Measurements from ENCODE around the gene CELF1. TPM values are rescaled to one million over a fixed set of nuclear protein-coding genes. Genes with fewer than 3 reads are reported as not detected.

Gene CELF1
- total and polyA plus RNA-seq, 10 of the 15 experiments (the other 5 are each of a cell fraction or from before 2014, with no cell fraction given) = 35.3 to 128 (median 85.7) TPM

GRCh38 chr11:47560426-47560825 is 7.5 kb upstream of the CELF1 start:
- Histone ChIP-seq H2AFZ (ENCODE audit: control insufficient read depth, low read depth, low read length) (no peak overlapping the region), H3K79me2 (ENCODE audit: control insufficient read depth, insufficient read depth, low read length) (peaks cover 6% of the 10 kb centered on the region), H3K27me3 (replicated peaks in 1 of 2; ENCODE audit: control insufficient read depth in 2 of 2, insufficient read depth in 2 of 2, low read length in 1 of 2) (no peaks in the 10 kb centered on the region), H3K4me1 (ENCODE audit: control insufficient read depth, insufficient read depth, low read length) (no peaks in the 10 kb centered on the region; the same call in 1 of the 2 replicates), H3K36me3 (ENCODE audit: control insufficient read depth in 2 of 2, insufficient read depth in 2 of 2, low read length in 1 of 2) (no peaks in the 10 kb centered on the region), H3K4me2 (ENCODE audit: control insufficient read depth, insufficient read depth) (no peak overlapping the region), H3K9me3 (replicated peaks; ENCODE audit: control insufficient read depth, insufficient read depth, low read length) (no peaks in the 10 kb centered on the region), H3K27ac (ENCODE audit: control insufficient read depth, insufficient read depth) (no peak overlapping the region), H4K20me1 (ENCODE audit: control insufficient read depth, insufficient read depth) (no peaks in the 10 kb centered on the region), H3K9ac (ENCODE audit: control insufficient read depth, insufficient read depth, low read length) (no peak overlapping the region), H3K4me3 (no peak overlapping the region)
- SMC1A ChIA-PET (ENCODE audit: uncharacterized antibody, unreplicated experiment) = interaction anchor here (1.4 kb wide), 1 partner anchor 96 kb away, joined by 3 read pairs; no protein-coding TSS in a partner anchor
- TF ChIP-seq PML (IDR thresholded peaks at IDR 0.05; ENCODE audit: low read length) (no peak), POLR2A (IDR thresholded peaks at IDR 0.05; ENCODE audit: low read depth, low read length) (no peak), NR2F1 (conservative IDR thresholded peaks at IDR 0.05) (no peak), ZBTB4 (CRISPR knock-in tag; IDR thresholded peaks at IDR 0.05) (no peak), PAX8 (IDR thresholded peaks at IDR 0.05) (no peak), PRDM15 (CRISPR knock-in tag; IDR thresholded peaks at IDR 0.05) (no peak), ASH2L (IDR thresholded peaks at IDR 0.05; ENCODE audit: borderline replicate concordance, low read depth) (no peak), STAT1 (conservative IDR thresholded peaks at IDR 0.05) (no peak)
- POLR2A ChIA-PET = interaction anchor here (0.6 kb wide), 1 partner anchor 170 kb away, joined by 3 read pairs; no protein-coding TSS in a partner anchor
- ATAC-seq (no peak), FAIRE-seq (no peak), DNase-seq (ENCODE audit: low read depth, low spot score) (no peak)
- CTCF ChIA-PET = interaction anchor here (0.6 to 1.3 kb wide), 2 partner anchors 174 to 568 kb away, joined by 3 read pairs; no protein-coding TSS in a partner anchor
- BruUV-seq (replicated peaks) = no TSS peak
- RAD21 ChIA-PET (ENCODE audit: unreplicated experiment) = no interaction called here
- in situ Hi-C loops (cut with MboI) = no loop called here
- WGBS (ENCODE audit: insufficient coverage, insufficient replicate concordance, low lambda C conversion rate, missing lambda C conversion rate) = 96% methylated on average over 2 of the region's 2 CpGs
- intact Hi-C loops (cut with micrococcal nuclease; ENCODE audit: unreplicated experiment) = no loop called here
